AML-193 (cell line): ENCODE measurements around the gene VOPP1.
"Not testable (repeated sequence)": the region's sequence is repeated elsewhere in the genome, so short reads cannot be mapped to it uniquely, and the experiment has no call there.

Experiments used
- DNase-seq, 2 experiments: peaks; one replicate each; lab custom pipeline; 2025; lab: John Stamatoyannopoulos, UW

VOPP1 gene

GRCh38 chr7:55582656-55583055, 10.4 kb upstream of the VOPP1 start:
- not testable (repeated sequence) for DNase-seq

- no peak for DNase-seq
These were observed 4.5 kb upstream of the VOPP1 start for GRCh38 chr7:55576753-55577152.

- no peak for DNase-seq
These were observed 3.4 kb upstream of the VOPP1 start for GRCh38 chr7:55575733-55576132.

- no peak for DNase-seq
These were observed 2.8 kb upstream of the VOPP1 start for GRCh38 chr7:55575098-55575497.

- no peak for DNase-seq
These were observed 1.9 kb upstream of the VOPP1 start for GRCh38 chr7:55574051-55574717.

GRCh38 chr7:55573234-55573900, 1.1 kb upstream of the VOPP1 start:
- DNase-seq = no peak

GRCh38 chr7:55571511-55572377, 558 bp downstream of the VOPP1 start:
- DNase-seq = peak; percentile 35 to 41

GRCh38 chr7:55570939-55571338, 1.4 kb downstream of the VOPP1 start:
- DNase-seq = no peak

- no peak for DNase-seq
These were observed 2.0 kb downstream of the VOPP1 start for GRCh38 chr7:55570218-55570873.

GRCh38 chr7:55569797-55570196, 2.5 kb downstream of the VOPP1 start:
- DNase-seq = no peak

- no peak for DNase-seq
These were observed 3.0 kb downstream of the VOPP1 start for GRCh38 chr7:55569269-55569663.

GRCh38 chr7:55568613-55569268, 3.6 kb downstream of the VOPP1 start:
- DNase-seq = no peak

GRCh38 chr7:55567571-55567970, 4.7 kb downstream of the VOPP1 start:
- DNase-seq = no peak

- no peak for DNase-seq
These were observed 6.6 kb downstream of the VOPP1 start for GRCh38 chr7:55565681-55566080.

- DNase-seq = no peak
These were observed 8.5 kb downstream of the VOPP1 start for GRCh38 chr7:55563596-55564325.

GRCh38 chr7:55561690-55562089, 10.6 kb downstream of the VOPP1 start:
- DNase-seq = no peak

- DNase-seq = no peak
These were observed 13.1 kb downstream of the VOPP1 start for GRCh38 chr7:55558962-55559920.

GRCh38 chr7:55557666-55558188, 14.6 kb downstream of the VOPP1 start:
- DNase-seq = no peak

GRCh38 chr7:55556492-55556891, 15.8 kb downstream of the VOPP1 start:
- DNase-seq = no peak

GRCh38 chr7:55556031-55556430, 16.3 kb downstream of the VOPP1 start:
- no peak for DNase-seq
